ENCODE data around the gene FLYWCH1.

DNA sequence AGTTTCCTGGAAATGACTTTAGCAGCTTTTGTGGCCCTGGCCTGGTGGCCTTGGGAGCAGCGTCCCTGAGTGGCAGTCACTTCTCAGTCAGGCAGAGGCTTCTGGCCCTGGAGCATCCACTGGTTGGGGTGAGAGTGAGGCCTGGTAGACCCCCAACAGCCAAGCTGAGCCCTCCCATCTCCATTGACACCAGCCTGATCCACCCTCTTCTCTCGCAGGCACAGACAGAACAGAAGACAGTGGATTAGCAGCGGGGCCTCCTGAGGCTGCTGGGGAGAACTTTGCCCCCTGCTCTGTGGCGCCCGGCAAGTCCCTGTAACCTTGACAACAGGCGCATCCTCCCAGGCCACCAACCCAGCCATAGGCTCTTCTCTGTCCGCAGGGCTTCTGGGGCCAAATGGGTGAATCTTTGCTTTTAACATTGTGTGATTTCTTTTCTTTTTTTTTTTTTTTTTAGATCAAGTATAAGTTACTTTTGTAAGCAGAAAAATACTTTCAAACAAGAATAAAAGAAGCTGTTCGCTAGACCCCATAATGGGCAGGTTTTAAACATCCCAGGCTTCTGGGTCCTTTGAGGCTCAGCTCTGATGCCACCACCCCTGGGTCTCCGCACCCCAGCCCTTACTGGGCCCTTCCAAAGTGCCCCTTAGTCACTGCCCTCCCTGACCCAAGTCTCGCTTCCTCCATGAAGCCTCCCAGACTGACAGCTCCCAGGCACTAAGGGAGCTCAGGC is 12.7 kb upstream of the FLYWCH1 start:
- TF ChIP-seq ZNF76 (CRISPR knock-in tag; IDR thresholded peaks at IDR 0.05; ENCODE audit: borderline replicate concordance) (no peak), FOSL1 (tag; conservative IDR thresholded peaks at IDR 0.05) (no peak), ZNF780A (CRISPR knock-in tag; IDR thresholded peaks at IDR 0.05) (no peak), KDM1A (IDR thresholded peaks at IDR 0.05) (no peak), HNRNPH1 (optimal IDR thresholded peaks at IDR 0.05; ENCODE audit: low read depth, low read length) (no peak), ZNF239 (CRISPR knock-in tag; IDR thresholded peaks at IDR 0.05) (no peak), RUNX1 (IDR thresholded peaks at IDR 0.05; ENCODE audit: low read depth) (no peak), ZC3H4 (CRISPR knock-in tag; IDR thresholded peaks at IDR 0.05; ENCODE audit: borderline replicate concordance) (no peak), HOXB6 (CRISPR knock-in tag; IDR thresholded peaks at IDR 0.05; ENCODE audit: borderline replicate concordance) (no peak), CCNT2 (IDR thresholded peaks at IDR 0.05; ENCODE audit: borderline replicate concordance, extremely low read depth, insufficient read length, low read depth, low read length) (no peak), POLR2A (conservative IDR thresholded peaks at IDR 0.05) (no peak), NFRKB (IDR thresholded peaks at IDR 0.05; ENCODE audit: low read depth) (no peak)
- TF ChIP-seq, protein P1, sequence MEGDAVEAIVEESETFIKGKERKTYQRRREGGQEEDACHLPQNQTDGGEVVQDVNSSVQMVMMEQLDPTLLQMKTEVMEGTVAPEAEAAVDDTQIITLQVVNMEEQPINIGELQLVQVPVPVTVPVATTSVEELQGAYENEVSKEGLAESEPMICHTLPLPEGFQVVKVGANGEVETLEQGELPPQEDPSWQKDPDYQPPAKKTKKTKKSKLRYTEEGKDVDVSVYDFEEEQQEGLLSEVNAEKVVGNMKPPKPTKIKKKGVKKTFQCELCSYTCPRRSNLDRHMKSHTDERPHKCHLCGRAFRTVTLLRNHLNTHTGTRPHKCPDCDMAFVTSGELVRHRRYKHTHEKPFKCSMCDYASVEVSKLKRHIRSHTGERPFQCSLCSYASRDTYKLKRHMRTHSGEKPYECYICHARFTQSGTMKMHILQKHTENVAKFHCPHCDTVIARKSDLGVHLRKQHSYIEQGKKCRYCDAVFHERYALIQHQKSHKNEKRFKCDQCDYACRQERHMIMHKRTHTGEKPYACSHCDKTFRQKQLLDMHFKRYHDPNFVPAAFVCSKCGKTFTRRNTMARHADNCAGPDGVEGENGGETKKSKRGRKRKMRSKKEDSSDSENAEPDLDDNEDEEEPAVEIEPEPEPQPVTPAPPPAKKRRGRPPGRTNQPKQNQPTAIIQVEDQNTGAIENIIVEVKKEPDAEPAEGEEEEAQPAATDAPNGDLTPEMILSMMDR (IDR thresholded peaks at IDR 0.05 in 2 of 3, conservative IDR thresholded peaks at IDR 0.05 in 1 of 3; ENCODE audit: insufficient read depth in 2 of 3, low read depth in 1 of 3, low read length in 3 of 3) = no peak
- TF ChIP-seq, protein P2, sequence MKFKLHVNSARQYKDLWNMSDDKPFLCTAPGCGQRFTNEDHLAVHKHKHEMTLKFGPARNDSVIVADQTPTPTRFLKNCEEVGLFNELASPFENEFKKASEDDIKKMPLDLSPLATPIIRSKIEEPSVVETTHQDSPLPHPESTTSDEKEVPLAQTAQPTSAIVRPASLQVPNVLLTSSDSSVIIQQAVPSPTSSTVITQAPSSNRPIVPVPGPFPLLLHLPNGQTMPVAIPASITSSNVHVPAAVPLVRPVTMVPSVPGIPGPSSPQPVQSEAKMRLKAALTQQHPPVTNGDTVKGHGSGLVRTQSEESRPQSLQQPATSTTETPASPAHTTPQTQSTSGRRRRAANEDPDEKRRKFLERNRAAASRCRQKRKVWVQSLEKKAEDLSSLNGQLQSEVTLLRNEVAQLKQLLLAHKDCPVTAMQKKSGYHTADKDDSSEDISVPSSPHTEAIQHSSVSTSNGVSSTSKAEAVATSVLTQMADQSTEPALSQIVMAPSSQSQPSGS (CRISPR knock-in tag; IDR thresholded peaks at IDR 0.05) = no peak

Data from K562 (cell line).